Stimulated activated CD8-positive, alpha-beta memory T cell treated with anti-CD3 and anti-CD28 coated beads, Interleukin-7, amount 100 ng/mL, for 1 hour (primary cell): Measurements from ENCODE around the gene SEMA5A.

Experiments used
- DNase-seq, 2 donors: peaks; one replicate each; pipeline ENCODE4 v3.0.0-alpha.2; 2020; ENCODE audit warnings: low read depth in 2 of 2

The SEMA5A gene

GRCh38 chr5:9515436-9515835 is 30.4 kb downstream of the SEMA5A start:
- DNase-seq, result no peak

GRCh38 chr5:9514968-9515367 is 30.9 kb downstream of the SEMA5A start:
- no peak for DNase-seq

GRCh38 chr5:9513827-9514226 is 32.0 kb downstream of the SEMA5A start:
- no peak for DNase-seq

GRCh38 chr5:9512457-9512856 is 33.4 kb downstream of the SEMA5A start:
- no peak for DNase-seq

- no peak for DNase-seq
These were observed 37.9 kb downstream of the SEMA5A start for GRCh38 chr5:9507974-9508373.

GRCh38 chr5:9505225-9505624 is 40.6 kb downstream of the SEMA5A start:
- no peak for DNase-seq

GRCh38 chr5:9502864-9503263 is 43.0 kb downstream of the SEMA5A start:
- no peak for DNase-seq

- DNase-seq, result no peak
These were observed 43.6 kb downstream of the SEMA5A start for GRCh38 chr5:9502050-9502834.

- DNase-seq, result no peak
These were observed 45.2 kb downstream of the SEMA5A start for GRCh38 chr5:9500625-9501024.

GRCh38 chr5:9500193-9500592 is 45.7 kb downstream of the SEMA5A start:
- no peak for DNase-seq

- DNase-seq, result no peak
These were observed 46.4 kb downstream of the SEMA5A start for GRCh38 chr5:9499498-9499876.

- DNase-seq, result no peak
These were observed 47.1 kb downstream of the SEMA5A start for GRCh38 chr5:9498541-9499497.

- no peak for DNase-seq
These were observed 48.5 kb downstream of the SEMA5A start for GRCh38 chr5:9497347-9497746.

- no peak for DNase-seq
These were observed 49.1 kb downstream of the SEMA5A start for GRCh38 chr5:9496801-9497200.

GRCh38 chr5:9495121-9495520 is 50.8 kb downstream of the SEMA5A start:
- no peak for DNase-seq

GRCh38 chr5:9494301-9494700 is 51.6 kb downstream of the SEMA5A start:
- no peak for DNase-seq

GRCh38 chr5:9490494-9491097 is 55.3 kb downstream of the SEMA5A start:
- DNase-seq, result no peak

GRCh38 chr5:9483779-9484178 is 62.1 kb downstream of the SEMA5A start:
- DNase-seq, result no peak

GRCh38 chr5:9483243-9483642 is 62.6 kb downstream of the SEMA5A start:
- no peak for DNase-seq

GRCh38 chr5:9482381-9482780 is 63.5 kb downstream of the SEMA5A start:
- no peak for DNase-seq

- no peak for DNase-seq
These were observed 65.4 kb downstream of the SEMA5A start for GRCh38 chr5:9480499-9480898.

GRCh38 chr5:9479990-9480389 is 65.9 kb downstream of the SEMA5A start:
- no peak for DNase-seq
